HG03378 (cell line): ENCODE measurements around the gene CHD2.
A peak's percentile ranks its signal among the peaks of the same experiment; 100 is the strongest.
"Not testable (repeated sequence)": the region's sequence is repeated elsewhere in the genome, so short reads cannot be mapped to it uniquely, and the experiment has no call there.

Source experiments
- ATAC-seq: cut with Tn5 transposase; IDR thresholded peaks from one replicate; pipeline ENCODE4 v1.9.1; 2021; ENCODE audit warnings: mild to moderate bottlenecking, moderate library complexity; ENCODE audit not compliant: unreplicated experiment

Gene CHD2

DNA sequence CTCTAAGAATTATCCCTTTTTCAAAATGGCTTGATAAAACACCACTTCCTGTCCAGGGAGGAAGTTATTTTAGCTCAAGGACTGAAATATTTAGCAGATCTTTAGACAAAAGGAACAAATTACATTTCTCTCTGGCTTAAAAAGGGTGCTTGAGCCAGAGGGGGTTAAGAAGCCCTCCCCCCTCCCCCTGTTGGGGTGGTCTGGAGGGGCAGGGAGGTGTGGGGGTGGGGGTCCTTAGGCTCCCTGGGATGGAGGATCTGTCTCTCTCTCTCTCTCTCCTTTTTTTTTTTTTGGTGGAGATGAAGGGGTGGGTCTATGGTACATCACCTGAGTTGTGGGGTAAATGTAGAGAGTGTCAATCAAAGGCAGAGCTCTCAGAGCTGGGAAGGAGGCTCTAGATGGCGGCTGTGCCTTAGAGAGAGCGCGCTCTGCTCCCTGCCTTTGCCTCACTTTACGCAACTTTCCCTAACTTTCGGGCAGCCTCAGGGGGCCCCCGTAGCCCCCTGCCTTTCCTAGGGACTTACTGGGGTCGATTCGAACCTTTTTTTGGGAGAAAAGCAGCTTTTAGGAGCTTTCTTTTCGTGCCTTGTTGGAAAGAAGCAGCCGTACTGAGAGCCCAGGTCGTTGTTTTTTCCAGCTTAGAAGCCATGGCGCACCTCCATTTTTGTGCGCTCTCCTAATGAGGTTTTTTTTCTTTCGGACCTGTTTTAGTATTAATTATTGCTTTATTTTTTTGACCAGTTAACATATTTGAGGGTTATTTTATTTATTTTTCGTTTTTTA, at the start of gene CHD2:
Gene CHD2, plus strand, starts transcription at position 377 of the 783 bp plus-strand sequence. CDS start 914 bp downstream, outside the sequence.
- ATAC-seq, result peak; percentile 75

DNA sequence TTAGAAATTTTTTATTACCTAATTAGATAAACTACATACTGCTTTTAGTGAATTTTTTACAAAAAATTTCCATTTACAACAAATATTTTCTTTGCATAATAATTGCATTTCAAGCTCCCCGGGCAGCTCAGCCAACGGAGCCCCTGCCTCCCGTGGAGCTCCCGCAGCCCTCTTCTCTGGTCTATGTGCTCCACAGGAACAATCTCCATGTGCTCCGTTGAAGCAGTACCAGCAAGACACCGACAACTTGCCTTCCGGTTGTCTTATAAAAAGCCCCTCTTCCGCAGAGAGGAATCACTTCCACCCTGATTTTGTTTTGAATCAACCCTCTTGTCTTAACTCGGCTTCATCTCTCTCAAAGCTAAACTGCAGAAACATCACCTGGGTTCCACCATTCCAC, 46.9 kb upstream of the CHD2 start:
- ATAC-seq, result no peak

DNA sequence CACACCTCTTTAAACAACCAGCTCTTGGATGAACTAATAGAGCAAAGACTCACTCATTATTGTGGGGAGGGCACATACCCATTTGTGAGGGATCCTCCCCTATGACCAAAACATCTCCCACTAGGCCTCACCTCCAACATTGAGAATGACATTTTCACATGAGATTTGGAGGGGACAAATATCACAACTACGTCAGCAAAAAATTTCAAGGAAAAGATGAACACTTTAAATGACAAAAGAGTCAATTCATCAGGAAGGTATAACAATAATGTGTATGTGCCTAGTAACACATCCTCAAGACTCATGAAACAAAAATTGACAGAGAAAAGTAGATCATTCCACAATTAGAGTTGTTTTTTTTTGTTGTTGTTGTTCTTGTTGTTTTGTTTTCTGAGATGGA, 38.4 kb upstream of the CHD2 start:
- no peak for ATAC-seq

GRCh38 chr15:92864127-92864814, 35.9 kb upstream of the CHD2 start:
- no peak for ATAC-seq

- no peak for ATAC-seq
Measured at GRCh38 chr15:92869263-92869940, 30.7 kb upstream of the CHD2 start.

DNA sequence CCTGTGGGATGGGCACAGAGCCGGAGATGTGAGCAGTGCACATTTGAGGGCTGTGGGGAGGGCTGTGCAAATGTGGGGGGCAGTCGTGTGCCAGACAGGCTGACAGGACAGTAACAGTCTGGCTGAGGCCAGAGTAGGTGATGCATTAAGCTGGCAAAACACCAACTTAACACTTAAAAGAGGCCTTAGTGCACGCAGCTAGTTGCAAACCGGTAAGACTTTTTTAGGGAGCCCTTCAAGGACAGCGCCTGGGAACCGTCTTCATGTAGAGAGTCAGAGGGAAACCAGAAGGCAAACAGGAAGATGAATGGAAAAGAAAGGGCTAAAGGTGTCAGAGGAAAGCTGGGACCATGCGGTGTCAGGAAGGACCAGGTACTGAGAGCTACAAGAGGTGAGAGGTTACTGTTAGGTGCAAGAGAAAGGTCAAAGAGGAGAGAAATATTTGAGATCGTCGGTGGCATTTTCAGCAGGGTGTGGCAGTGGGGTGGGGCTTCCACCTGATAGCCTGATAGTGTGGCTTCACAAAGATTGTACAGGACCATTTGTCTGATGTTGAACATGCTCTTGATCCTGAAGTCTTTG, 30.0 kb upstream of the CHD2 start:
- no peak for ATAC-seq

DNA sequence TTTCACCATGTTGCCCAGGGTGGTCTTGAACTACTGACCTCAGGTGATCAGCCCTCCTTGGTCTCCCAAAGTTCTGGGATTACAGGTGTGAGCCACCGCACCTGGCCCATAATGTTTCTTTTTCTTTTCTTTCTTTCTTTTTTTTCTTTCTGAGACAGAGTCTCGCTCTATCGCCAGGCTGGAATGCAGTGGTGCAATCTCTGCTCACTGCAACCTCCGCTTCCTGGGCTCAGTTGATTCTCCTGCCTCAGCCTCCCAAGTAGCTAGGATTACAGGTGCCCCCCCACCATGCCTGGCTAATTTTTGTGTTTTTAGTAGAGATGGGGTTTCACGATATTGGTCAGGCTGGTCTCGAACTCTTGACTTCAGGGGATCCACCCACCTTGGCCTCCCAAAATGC, 27.2 kb upstream of the CHD2 start:
- not testable (repeated sequence) for ATAC-seq

DNA sequence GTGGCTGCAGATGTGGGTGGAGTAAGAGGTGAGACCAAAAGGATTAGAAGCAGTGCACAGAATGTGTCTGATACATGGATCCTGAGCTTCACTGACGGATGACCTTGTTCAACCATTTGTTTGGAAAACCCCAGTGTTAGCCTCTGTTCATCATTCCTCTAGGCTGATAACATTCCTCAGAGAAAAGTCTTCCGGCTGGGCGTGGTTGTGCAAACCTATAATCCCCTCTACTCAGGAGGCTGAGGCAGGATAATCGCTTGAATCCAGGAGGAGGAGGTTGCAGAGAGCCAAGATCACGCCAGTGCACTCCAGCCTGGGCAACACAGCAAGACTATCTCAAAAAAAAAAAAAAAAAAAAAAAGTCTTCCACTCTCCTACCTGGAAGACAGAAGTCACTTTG, 23.1 kb upstream of the CHD2 start:
- ATAC-seq, result no peak

DNA sequence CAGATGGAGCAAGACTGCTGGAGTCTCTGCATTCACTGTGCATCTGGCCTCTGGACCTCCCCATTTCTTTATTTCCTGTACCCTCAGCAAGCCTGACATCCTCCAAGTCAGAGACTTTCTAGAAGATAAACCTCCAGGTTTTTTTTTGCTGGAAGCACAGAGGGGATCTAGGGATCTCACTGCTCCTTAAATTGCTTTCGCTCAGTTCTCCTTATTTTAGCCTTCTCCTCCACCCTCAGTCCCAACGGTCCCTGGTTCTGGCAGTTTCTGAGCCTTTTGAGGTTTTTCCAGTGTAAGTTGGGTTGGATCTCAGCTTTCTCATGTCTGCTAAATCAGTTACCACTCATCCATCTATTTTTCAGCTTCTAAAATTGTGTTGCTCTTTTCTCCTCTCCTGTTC, 22.7 kb upstream of the CHD2 start:
- no peak for ATAC-seq

GRCh38 chr15:92878593-92879053, 21.5 kb upstream of the CHD2 start:
- ATAC-seq, result no peak

DNA sequence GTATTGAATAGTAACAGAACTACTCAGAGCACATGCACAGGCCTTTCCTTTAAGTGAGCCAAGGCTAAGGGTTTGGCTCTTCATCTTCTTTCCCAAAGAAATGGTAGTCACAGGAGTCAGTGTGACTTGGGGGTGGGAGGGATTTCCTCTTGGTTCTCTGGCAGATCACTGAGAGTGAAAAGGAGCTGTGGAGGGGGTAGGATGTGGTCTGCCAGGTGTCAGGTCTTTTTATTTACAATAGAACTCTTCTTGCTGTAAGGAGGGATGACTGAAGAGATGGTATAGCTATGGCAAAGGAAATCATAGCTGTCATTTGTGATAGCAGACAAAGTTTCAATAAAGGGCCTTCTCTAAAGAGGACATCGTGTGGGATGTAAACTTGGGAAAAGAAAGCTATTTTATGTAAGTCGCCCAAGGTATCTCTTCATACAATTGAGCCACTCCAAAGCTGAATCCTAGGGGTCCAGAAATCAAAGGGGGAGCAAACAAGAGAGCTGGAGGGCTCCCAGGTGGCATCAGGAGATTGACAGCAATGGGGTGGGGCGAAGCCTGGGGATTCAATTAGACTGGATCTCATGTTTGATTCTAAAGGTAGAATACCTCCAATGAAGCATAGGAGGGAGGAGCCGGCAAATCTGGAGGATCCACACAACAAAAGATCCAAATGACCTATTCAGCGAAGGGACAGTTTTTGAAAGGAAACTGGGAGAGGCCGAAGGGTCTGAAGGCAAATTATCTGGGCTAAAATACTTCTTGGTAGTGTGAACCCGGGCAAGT, 20.0 kb upstream of the CHD2 start:
- ATAC-seq, result no peak

- ATAC-seq, result no peak
Measured at GRCh38 chr15:92880796-92881195, 19.3 kb upstream of the CHD2 start.

- ATAC-seq, result no peak
Measured at GRCh38 chr15:92881211-92881754, 18.8 kb upstream of the CHD2 start.

- ATAC-seq, result peak; percentile 96
Measured at GRCh38 chr15:92881802-92882696, 18.1 kb upstream of the CHD2 start.

- ATAC-seq, result peak; percentile 37
Measured at GRCh38 chr15:92882697-92883162, 17.4 kb upstream of the CHD2 start.

- no peak for ATAC-seq
Measured at GRCh38 chr15:92883163-92883875, 16.8 kb upstream of the CHD2 start.

DNA sequence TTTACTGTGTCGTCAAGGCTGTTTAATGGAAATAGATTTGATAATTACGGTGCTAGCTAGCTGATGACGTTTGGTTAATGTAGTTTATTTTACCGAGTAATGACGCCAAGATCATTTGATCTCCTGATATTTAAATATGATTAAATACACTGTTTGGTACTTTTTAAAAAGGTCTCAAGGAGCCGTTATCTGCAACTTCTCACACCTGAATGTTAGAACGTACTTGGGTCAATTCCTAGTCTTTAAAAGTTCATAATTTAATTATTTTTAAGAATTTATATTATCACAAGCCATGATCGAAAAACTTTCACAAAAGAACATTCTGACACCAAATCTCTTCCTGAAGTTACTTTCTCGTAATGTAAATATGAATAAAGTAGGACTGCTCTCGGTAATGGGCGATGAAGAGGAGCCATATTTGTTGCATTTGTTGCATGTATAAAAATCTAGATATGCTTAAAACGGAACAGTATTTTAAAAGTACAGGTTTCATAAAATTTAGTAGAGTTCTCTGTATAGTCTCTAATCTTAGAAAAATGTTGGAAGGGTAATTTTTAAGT, 16.2 kb upstream of the CHD2 start:
- ATAC-seq, result no peak
